Activated CD8-positive, alpha-beta memory T cell treated with anti-CD3 and anti-CD28 coated beads, Interleukin-2, amount 50 U/mL, for 1 hour (primary cell): Measurements from ENCODE around the gene GRXCR1.

Experiments
- DNase-seq: peaks from one replicate; pipeline ENCODE4 v3.0.0-alpha.2; 2020; ENCODE audit errors: extremely low read depth

The GRXCR1 gene

GRCh38 chr4:42927946-42928345 lies 35.4 kb downstream of the GRXCR1 start:
- no peak for DNase-seq

- DNase-seq, result no peak
Observed at GRCh38 chr4:42928582-42928981, 36.1 kb downstream of the GRXCR1 start.

GRCh38 chr4:42942216-42942615 lies 49.7 kb downstream of the GRXCR1 start:
- no peak for DNase-seq

GRCh38 chr4:42945874-42946273 lies 53.4 kb downstream of the GRXCR1 start:
- no peak for DNase-seq

- no peak for DNase-seq
Observed at GRCh38 chr4:42953321-42953720, 60.8 kb downstream of the GRXCR1 start.

- DNase-seq, result no peak
Observed at GRCh38 chr4:42954963-42955669, 62.6 kb downstream of the GRXCR1 start.

- no peak for DNase-seq
Observed at GRCh38 chr4:42955746-42956505, 63.4 kb downstream of the GRXCR1 start.

- no peak for DNase-seq
Observed at GRCh38 chr4:42965326-42965725, 72.8 kb downstream of the GRXCR1 start.

- no peak for DNase-seq
Observed at GRCh38 chr4:42985976-42986375, 93.5 kb downstream of the GRXCR1 start.

- DNase-seq, result no peak
Observed at GRCh38 chr4:42995343-42995944, 102.9 kb downstream of the GRXCR1 start.

GRCh38 chr4:43008793-43009192 lies 116.3 kb downstream of the GRXCR1 start:
- DNase-seq, result no peak

- DNase-seq, result no peak
Observed at GRCh38 chr4:43014256-43014655, 121.7 kb downstream of the GRXCR1 start.

GRCh38 chr4:43041632-43042031 lies 149.1 kb downstream of the GRXCR1 start:
- DNase-seq, result no peak

GRCh38 chr4:43047058-43047457 lies 154.5 kb downstream of the GRXCR1 start:
- DNase-seq, result no peak

- DNase-seq, result no peak
Observed at GRCh38 chr4:43048570-43048969, 156.1 kb downstream of the GRXCR1 start.

- no peak for DNase-seq
Observed at GRCh38 chr4:43049326-43049725, 156.8 kb downstream of the GRXCR1 start.

- no peak for DNase-seq
Observed at GRCh38 chr4:43066415-43066814, 173.9 kb downstream of the GRXCR1 start.

- no peak for DNase-seq
Observed at GRCh38 chr4:43071069-43071468, 178.6 kb downstream of the GRXCR1 start.
